Endothelial cell of umbilical vein (primary cell): ENCODE data around the gene CCDC47. TPM values are rescaled to one million over a fixed set of nuclear protein-coding genes. Genes with fewer than 3 reads are reported as not detected.
A peak's percentile ranks its signal among the peaks of the same experiment; 100 is the strongest.

Experiments
- BruUV-seq: library from RNA; stranded (reverse); fragments of 400-500 nt; replicated peaks from 2 replicates; lab custom pipeline; 2021; lab: Mats Ljungman, UMichigan
- CTCF ChIA-PET: fragments of 300-600, 350-600 bp; sonication (Branson Sonifier 250); formaldehyde crosslinking; loops from one replicate; lab custom pipeline; 2021; ENCODE audit warnings: antibody characterized with exemption, inconsistent platforms; lab: Charles Lee
- POLR2A ChIA-PET: fragments of 300-600, 350-600 bp; sonication (Branson Sonifier 250); formaldehyde crosslinking; loops from one replicate; lab custom pipeline; 2021; ENCODE audit warnings: antibody characterized with exemption, inconsistent platforms; lab: Charles Lee
- DNase-seq: peaks from one replicate; pipeline ENCODE4 v3.0.0-alpha.2; 2011; ENCODE audit warnings: low read depth, low spot score
- FAIRE-seq: peaks from 2 replicates; lab custom pipeline; 2011; peaks lifted over from hg19 to GRCh38; lab: Jason Lieb, UNC
- H2AFZ ChIP-seq: 2 replicates; pipeline ENCODE4 v1.6.0; 2012; ENCODE audit warnings: low read depth, low read length, control low read depth, inconsistent platforms
- H3K27ac ChIP-seq: 2 replicates; pipeline ENCODE4 v1.5.1; 2011; ENCODE audit warnings: low read depth, mild to moderate bottlenecking, control low read depth, low read length, moderate library complexity; ENCODE audit not compliant: insufficient read depth
- H3K27me3 ChIP-seq, 2 experiments: 2 replicates each; pipeline versions ENCODE4 v1.6.0 to v1.6.1; 2011; ENCODE audit warnings: low read length in 2 of 2, mixed read lengths in 1 of 2; ENCODE audit not compliant: control insufficient read depth in 2 of 2, insufficient read depth in 2 of 2
- H3K36me3 ChIP-seq, 2 experiments: 2 replicates in 1 of 2; 3 replicates in 1 of 2; pipeline ENCODE4 v1.5.1; 2011; ENCODE audit warnings: low read length in 2 of 2, mild to moderate bottlenecking in 1 of 2, moderate library complexity in 1 of 2; ENCODE audit not compliant: control insufficient read depth in 2 of 2, insufficient read depth in 2 of 2; ENCODE audit errors: extremely low read depth in 1 of 2
- H3K4me1 ChIP-seq: 3 replicates; pipeline ENCODE4 v1.5.1; 2011; ENCODE audit warnings: mild to moderate bottlenecking, low read length; ENCODE audit not compliant: control insufficient read depth, insufficient read depth; ENCODE audit errors: extremely low read depth
- H3K4me2 ChIP-seq: 2 replicates; pipeline ENCODE4 v1.6.1; 2011; ENCODE audit warnings: low read length, control low read depth, mixed read lengths; ENCODE audit not compliant: insufficient read depth
- H3K4me3 ChIP-seq, 3 experiments: fragments of 200-600 bp in 1 of 3; sonication (generic), shearing (Covaris generic) in 1 of 3; replicated peaks in 1 of 3; 2 replicates each; pipeline ENCODE4 v1.5.1; 2011 to 2016; ENCODE audit warnings: control low read depth in 3 of 3, low read length in 3 of 3, mild to moderate bottlenecking in 2 of 3, inconsistent platforms in 1 of 3, low read depth in 1 of 3, moderate library complexity in 1 of 3; ENCODE audit not compliant: insufficient read depth in 1 of 3
- H3K79me2 ChIP-seq: 2 replicates; pipeline ENCODE4 v1.6.0; 2012; ENCODE audit warnings: low read length, inconsistent platforms; ENCODE audit not compliant: control insufficient read depth, insufficient read depth
- H3K9ac ChIP-seq: replicated peaks from 2 replicates; pipeline ENCODE3; 2011; ENCODE audit warnings: low read length, control low read depth; ENCODE audit not compliant: insufficient read depth; ENCODE audit errors: extremely low read depth
- H3K9me1 ChIP-seq: replicated peaks from 3 replicates; pipeline ENCODE4 v1.6.0; 2011; ENCODE audit warnings: mild to moderate bottlenecking, low read length; ENCODE audit not compliant: control insufficient read depth, insufficient read depth; ENCODE audit errors: extremely low read depth
- H3K9me3 ChIP-seq: replicated peaks from 2 replicates; pipeline ENCODE4 v1.5.1; 2012; ENCODE audit warnings: low read length, inconsistent platforms; ENCODE audit not compliant: control insufficient read depth, insufficient read depth
- H4K20me1 ChIP-seq: replicated peaks from 2 replicates; pipeline ENCODE3; 2011; ENCODE audit warnings: mild to moderate bottlenecking, low read length; ENCODE audit not compliant: control insufficient read depth, insufficient read depth; ENCODE audit errors: extremely low read depth
- FOS ChIP-seq: IDR thresholded peaks from 2 replicates; pipeline ENCODE4 v1.6.1; 2011; ENCODE audit warnings: mild to moderate bottlenecking, low read length, moderate library complexity, borderline replicate concordance; ENCODE audit not compliant: insufficient read depth
- JUN ChIP-seq: IDR thresholded peaks from 2 replicates; pipeline ENCODE4 v1.6.1; 2011; ENCODE audit warnings: borderline replicate concordance, low read depth; ENCODE audit not compliant: insufficient read length, insufficient read depth
- MYC ChIP-seq: IDR thresholded peaks from one replicate; pipeline ENCODE4 v1.6.1; 2011; ENCODE audit warnings: mild to moderate bottlenecking, low read depth, low read length
- POLR2A ChIP-seq: IDR thresholded peaks from 2 replicates; pipeline ENCODE4 v1.6.1; 2012; ENCODE audit warnings: low read depth, mild to moderate bottlenecking, control low read depth, low read length
- dilution Hi-C: fragments of 300-500 bp; cut with MboI; formaldehyde crosslinking; loops from one replicate; pipeline ENCODE4 v1.15.0; 2019; ENCODE audit warnings: low sequenced_read_pairs; ENCODE audit not compliant: extremely low pct_ligation_motif_present
- intact Hi-C: fragments of 100-400 bp; cut with micrococcal nuclease; formaldehyde crosslinking; loops from one replicate; pipeline ENCODE4 v1.10.0; 2022
- polyA plus RNA-seq, 4 experiments: library from polyadenylated mRNA; depleted of rRNA in 3 of 4; stranded (reverse) in 3 of 4; unstranded in 1 of 4; fragments of >200 nt; gene quantifications; 2 replicates each; pipeline versions ENCODE4 v1.2.1 to v1.2.3, GENCODE V29; 2011 to 2012; ENCODE audit warnings: missing spikeins in 1 of 4
- total RNA-seq: library from RNA; stranded (reverse); gene quantifications from 2 replicates; pipeline ENCODE4 v1.2.3, GENCODE V29; 2021
- TF ChIP-seq, protein P1 (sequence below), 2 donors: IDR thresholded peaks; 1 replicate in 1 of 2; 2 replicates in 1 of 2; pipeline ENCODE4 v1.5.1; 2011; ENCODE audit warnings: low read length in 2 of 2, mild to moderate bottlenecking in 2 of 2, moderate library complexity in 2 of 2, control low read depth in 1 of 2, inconsistent platforms in 1 of 2, low read depth in 1 of 2; ENCODE audit not compliant: insufficient read depth in 1 of 2; ENCODE audit errors: extremely low read depth in 1 of 2

Gene CCDC47
- total and polyA plus RNA-seq, 2 donors (not counting 3 experiments of a cell fraction or from before 2014, with no cell fraction given) = 21.7 to 76.5 TPM

DNA sequence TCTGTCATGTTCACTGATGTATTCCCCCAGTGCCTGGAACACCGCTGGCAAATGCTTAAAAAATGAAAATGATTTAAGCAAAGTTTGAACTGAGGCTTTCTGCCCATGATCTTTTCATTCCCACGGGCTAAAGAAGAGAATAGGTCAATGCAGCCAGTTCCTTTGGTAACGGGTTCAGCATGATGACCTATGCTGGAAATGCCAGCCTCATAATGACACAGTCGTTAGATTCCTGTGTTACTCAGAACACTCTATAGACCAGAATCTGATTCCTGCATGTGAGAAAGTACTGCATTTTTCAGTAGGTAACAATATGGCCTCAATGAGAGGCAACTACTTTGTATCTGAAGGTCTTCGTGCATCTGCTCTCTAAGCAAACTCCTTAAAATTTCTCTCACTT is 54.4 kb downstream of the CCDC47 start:
- H3K9me3 ChIP-seq = no peaks in the 10 kb centered on the region
- peaks cover 4% of the 10 kb centered on the region for H3K4me1 ChIP-seq
- H3K79me2 ChIP-seq = no peaks in the 10 kb centered on the region
- FAIRE-seq = no peak
- no peak overlapping the region for H3K9ac ChIP-seq
- ChIA-PET CTCF (no interaction called here), POLR2A (no interaction called here)
- no peak overlapping the region for H3K4me3 ChIP-seq
- intact Hi-C loops (no loop called here), dilution Hi-C loops (no loop called here)
- H3K9me1 ChIP-seq = no peaks in the 10 kb centered on the region
- no peaks in the 10 kb centered on the region for H4K20me1 ChIP-seq
- peak; percentile 45 for DNase-seq
- peaks cover 0 to 11% of the 10 kb centered on the region in 2 experiments for H3K36me3 ChIP-seq
- no peak overlapping the region for H3K27ac ChIP-seq
- TF ChIP-seq, protein P1, sequence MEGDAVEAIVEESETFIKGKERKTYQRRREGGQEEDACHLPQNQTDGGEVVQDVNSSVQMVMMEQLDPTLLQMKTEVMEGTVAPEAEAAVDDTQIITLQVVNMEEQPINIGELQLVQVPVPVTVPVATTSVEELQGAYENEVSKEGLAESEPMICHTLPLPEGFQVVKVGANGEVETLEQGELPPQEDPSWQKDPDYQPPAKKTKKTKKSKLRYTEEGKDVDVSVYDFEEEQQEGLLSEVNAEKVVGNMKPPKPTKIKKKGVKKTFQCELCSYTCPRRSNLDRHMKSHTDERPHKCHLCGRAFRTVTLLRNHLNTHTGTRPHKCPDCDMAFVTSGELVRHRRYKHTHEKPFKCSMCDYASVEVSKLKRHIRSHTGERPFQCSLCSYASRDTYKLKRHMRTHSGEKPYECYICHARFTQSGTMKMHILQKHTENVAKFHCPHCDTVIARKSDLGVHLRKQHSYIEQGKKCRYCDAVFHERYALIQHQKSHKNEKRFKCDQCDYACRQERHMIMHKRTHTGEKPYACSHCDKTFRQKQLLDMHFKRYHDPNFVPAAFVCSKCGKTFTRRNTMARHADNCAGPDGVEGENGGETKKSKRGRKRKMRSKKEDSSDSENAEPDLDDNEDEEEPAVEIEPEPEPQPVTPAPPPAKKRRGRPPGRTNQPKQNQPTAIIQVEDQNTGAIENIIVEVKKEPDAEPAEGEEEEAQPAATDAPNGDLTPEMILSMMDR (IDR thresholded peaks at IDR 0.05; ENCODE audit: extremely low read depth in 1 of 2, insufficient read depth in 1 of 2, low read depth in 1 of 2, low read length in 2 of 2) = no peak
- no peak for TF ChIP-seq MYC
- no peak for TF ChIP-seq FOS
- BruUV-seq = no TSS peak
- no peak overlapping the region for H3K4me2 ChIP-seq
- H2AFZ ChIP-seq = no peak overlapping the region
- H3K27me3 ChIP-seq = no peaks in the 10 kb centered on the region

DNA sequence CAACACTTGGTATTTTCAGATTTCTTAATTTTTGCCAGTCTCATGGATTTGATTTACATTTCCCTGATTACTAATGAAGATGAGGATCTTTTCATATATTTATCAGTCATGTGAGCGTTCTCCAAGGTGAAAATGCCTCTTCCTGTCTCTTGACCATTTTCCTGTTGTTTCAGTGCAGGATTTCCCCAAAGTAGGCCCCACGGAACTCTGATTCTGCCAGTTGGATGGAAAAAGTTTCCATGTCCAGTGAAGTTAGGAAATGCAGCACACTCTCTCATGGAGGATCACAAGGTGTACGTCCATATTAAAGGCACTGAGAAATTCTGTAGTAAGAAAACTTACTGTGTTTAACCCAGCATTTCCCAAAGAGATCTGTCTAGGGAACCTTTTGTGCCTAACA is 57.0 kb downstream of the CCDC47 start:
- ChIA-PET CTCF (no interaction called here), POLR2A (no interaction called here)
- dilution Hi-C loops = no loop called here
- intact Hi-C loops = no loop called here
- Histone ChIP-seq H3K9ac (no peak overlapping the region), H3K79me2 (no peaks in the 10 kb centered on the region), H2AFZ (no peak overlapping the region), H3K4me3 (no peak overlapping the region), H3K4me2 (peak overlapping the region; percentile 11), H3K9me3 (no peaks in the 10 kb centered on the region), H3K27me3 (no peaks in the 10 kb centered on the region), H3K36me3 (peaks cover 4 to 5% of the 10 kb centered on the region in 2 experiments), H4K20me1 (no peaks in the 10 kb centered on the region), H3K9me1 (no peaks in the 10 kb centered on the region), H3K27ac (no peak overlapping the region), H3K4me1 (peaks cover 4% of the 10 kb centered on the region)
- peak; percentile 68 for FAIRE-seq
- no peak for TF ChIP-seq FOS
- no peak for TF ChIP-seq POLR2A
- no peak for TF ChIP-seq JUN
- no peak for TF ChIP-seq MYC
- BruUV-seq = no TSS peak
- DNase-seq = peak; percentile 75
